Trophoblast cell (in vitro differentiated cells and primary cell): ENCODE data around the gene PBRM1.

Experiments
- DNase-seq, 2 donors: peaks; one replicate each; pipeline ENCODE4 v3.0.0-alpha.2; 2016
- H2AFZ ChIP-seq: 2 replicates; pipeline ENCODE4 v1.6.1; 2013; ENCODE audit warnings: low read length, moderate library complexity, mild to moderate bottlenecking; ENCODE audit not compliant: insufficient read depth, poor library complexity
- H2AK5ac ChIP-seq: 2 replicates; pipeline ENCODE4 v1.6.1; 2013; ENCODE audit warnings: mild to moderate bottlenecking, low read length
- H2BK120ac ChIP-seq: 2 replicates; pipeline ENCODE4 v1.6.1; 2013; ENCODE audit warnings: low read length, mild to moderate bottlenecking, moderate library complexity; ENCODE audit not compliant: insufficient read depth, poor library complexity
- H2BK12ac ChIP-seq: 2 replicates; pipeline ENCODE4 v1.6.1; 2013; ENCODE audit warnings: mild to moderate bottlenecking, low read length, moderate library complexity
- H2BK5ac ChIP-seq: 2 replicates; pipeline ENCODE4 v1.6.1; 2013; ENCODE audit warnings: low read length, low read depth, moderate library complexity, mild to moderate bottlenecking; ENCODE audit not compliant: poor library complexity
- H3K14ac ChIP-seq: 2 replicates; pipeline ENCODE4 v1.6.1; 2013; ENCODE audit warnings: mild to moderate bottlenecking, low read length
- H3K18ac ChIP-seq: 2 replicates; pipeline ENCODE4 v1.6.1; 2013; ENCODE audit warnings: mild to moderate bottlenecking, low read length
- H3K23ac ChIP-seq: 2 replicates; pipeline ENCODE4 v1.6.1; 2013; ENCODE audit warnings: low read length
- H3K27ac ChIP-seq: 2 replicates; pipeline ENCODE4 v1.5.1; 2013; ENCODE audit warnings: low read depth, mild to moderate bottlenecking, inconsistent platforms, low read length, moderate library complexity
- H3K27me3 ChIP-seq: 2 replicates; pipeline ENCODE4 v1.6.1; 2013; ENCODE audit warnings: inconsistent platforms, mild to moderate bottlenecking, low read length, moderate library complexity; ENCODE audit not compliant: insufficient read depth
- H3K36me3 ChIP-seq, 2 experiments: 1 replicate in 1 of 2; 2 replicates in 1 of 2; pipeline ENCODE4 v1.6.1; 2013; ENCODE audit warnings: low read length in 2 of 2, mild to moderate bottlenecking in 2 of 2, moderate library complexity in 1 of 2; ENCODE audit not compliant: insufficient read depth in 2 of 2, control insufficient read depth in 1 of 2
- H3K4ac ChIP-seq: 2 replicates; pipeline ENCODE4 v1.6.1; 2013; ENCODE audit warnings: low read depth, mild to moderate bottlenecking, low read length, moderate library complexity
- H3K4me1 ChIP-seq, 2 experiments: 1 replicate in 1 of 2; 2 replicates in 1 of 2; pipeline ENCODE4 v1.6.1; 2013; ENCODE audit warnings: low read length in 2 of 2, mild to moderate bottlenecking in 2 of 2, moderate library complexity in 1 of 2; ENCODE audit not compliant: insufficient read depth in 2 of 2, control insufficient read depth in 1 of 2
- H3K4me2 ChIP-seq: 2 replicates; pipeline ENCODE4 v1.6.1; 2013; ENCODE audit warnings: inconsistent platforms, mild to moderate bottlenecking, low read length, moderate library complexity
- H3K4me3 ChIP-seq: 2 replicates; pipeline ENCODE4 v1.5.1; 2013; ENCODE audit warnings: mild to moderate bottlenecking, low read depth, low read length, inconsistent platforms
- H3K79me1 ChIP-seq: one replicate; pipeline ENCODE4 v1.6.1; 2013; ENCODE audit warnings: low read length
- H3K79me2 ChIP-seq: 2 replicates; pipeline ENCODE4 v1.6.1; 2013; ENCODE audit warnings: low read length, mild to moderate bottlenecking; ENCODE audit not compliant: control insufficient read depth, insufficient read depth, poor library complexity
- H3K9ac ChIP-seq: 2 replicates; pipeline ENCODE4 v1.6.1; 2013; ENCODE audit warnings: mild to moderate bottlenecking, low read length
- H3K9me3 ChIP-seq: 2 replicates; pipeline ENCODE4 v1.6.1; 2013; ENCODE audit warnings: low read depth, mild to moderate bottlenecking, control low read depth, inconsistent platforms, low read length; ENCODE audit not compliant: insufficient read depth
- H4K12ac ChIP-seq: 2 replicates; pipeline ENCODE4 v1.6.1; 2013; ENCODE audit warnings: low read depth, mild to moderate bottlenecking, low read length, moderate library complexity
- H4K8ac ChIP-seq: 2 replicates; pipeline ENCODE4 v1.6.1; 2013; ENCODE audit warnings: low read depth, mild to moderate bottlenecking, low read length, moderate library complexity
- H4K91ac ChIP-seq: one replicate; pipeline ENCODE4 v1.6.1; 2013; ENCODE audit warnings: low read depth, mild to moderate bottlenecking, low read length, moderate library complexity
- WGBS: extraction: QIAGEN DNeasy Blood & Tissue Kit; methylation state at CpG from one replicate; pipeline ENCODE4 v1.1.7; 2013; ENCODE audit warnings: missing lambda C conversion rate; ENCODE audit not compliant: insufficient read length, insufficient coverage; ENCODE audit errors: extremely low coverage; 5-methylcytosine and 5-hydroxymethylcytosine counted together

Gene PBRM1

GRCh38 chr3:52649461-52650210 is 36.1 kb downstream of the PBRM1 start:
- H3K79me1 ChIP-seq, result no peaks in the 10 kb centered on the region
- no peak overlapping the region for H3K18ac ChIP-seq
- WGBS, result no CpG with 5 or more reads among the region's 5 CpGs

GRCh38 chr3:52645549-52645948 is 40.2 kb downstream of the PBRM1 start:
- H4K8ac ChIP-seq, result no peak overlapping the region
- no peaks in the 10 kb centered on the region for H3K9me3 ChIP-seq
- no CpG with 5 or more reads among the region's 6 CpGs for WGBS
- peaks cover 22 to 28% of the 10 kb centered on the region in 2 experiments for H3K36me3 ChIP-seq
- H3K14ac ChIP-seq, result no peak overlapping the region
- H4K12ac ChIP-seq, result no peak overlapping the region
- H3K27me3 ChIP-seq, result no peaks in the 10 kb centered on the region
- peak; percentile 73 to 85 for DNase-seq
- no peak overlapping the region for H3K27ac ChIP-seq
- no peak overlapping the region for H3K4ac ChIP-seq
- no peak overlapping the region for H3K9ac ChIP-seq
- H3K4me1 ChIP-seq, result no peaks in the 10 kb centered on the region
- no peak overlapping the region for H2AK5ac ChIP-seq
- H3K4me2 ChIP-seq, result no peak overlapping the region
- no peak overlapping the region for H3K4me3 ChIP-seq
- no peak overlapping the region for H2BK120ac ChIP-seq
- H3K18ac ChIP-seq, result no peak overlapping the region
- no peak overlapping the region for H3K23ac ChIP-seq
- H2BK5ac ChIP-seq, result no peak overlapping the region
- H3K79me2 ChIP-seq, result no peaks in the 10 kb centered on the region
- H2BK12ac ChIP-seq, result no peak overlapping the region
- H3K79me1 ChIP-seq, result no peaks in the 10 kb centered on the region
- no peak overlapping the region for H2AFZ ChIP-seq
- H4K91ac ChIP-seq, result no peak overlapping the region

More at GRCh38 chr3:52649461-52650210, 36.1 kb downstream of the PBRM1 start:
- no peak overlapping the region for H3K4ac ChIP-seq
- no peak overlapping the region for H3K23ac ChIP-seq
- H3K9ac ChIP-seq, result no peak overlapping the region
- DNase-seq, result peak; percentile 40 to 82
- no peak overlapping the region for H4K12ac ChIP-seq
- no peaks in the 10 kb centered on the region for H3K4me1 ChIP-seq
- H2AK5ac ChIP-seq, result no peak overlapping the region
- H3K14ac ChIP-seq, result no peak overlapping the region
- H2BK5ac ChIP-seq, result no peak overlapping the region
- H3K36me3 ChIP-seq, result peaks cover 20 to 27% of the 10 kb centered on the region in 2 experiments
- no peaks in the 10 kb centered on the region for H3K79me2 ChIP-seq
- no peak overlapping the region for H3K4me3 ChIP-seq
- H2AFZ ChIP-seq, result no peak overlapping the region
- H4K91ac ChIP-seq, result no peak overlapping the region
- H3K9me3 ChIP-seq, result no peaks in the 10 kb centered on the region
- H3K4me2 ChIP-seq, result no peak overlapping the region
- no peaks in the 10 kb centered on the region for H3K27me3 ChIP-seq
- H2BK12ac ChIP-seq, result no peak overlapping the region
- H3K27ac ChIP-seq, result no peak overlapping the region
- H4K8ac ChIP-seq, result no peak overlapping the region
- no peak overlapping the region for H2BK120ac ChIP-seq

GRCh38 chr3:52636673-52637072 is 49.0 kb downstream of the PBRM1 start:
- H4K8ac ChIP-seq, result no peak overlapping the region
- no peaks in the 10 kb centered on the region for H3K9me3 ChIP-seq
- no CpG with 5 or more reads among the region's 4 CpGs for WGBS
- H3K27me3 ChIP-seq, result no peaks in the 10 kb centered on the region
- H2BK5ac ChIP-seq, result no peak overlapping the region
- H4K91ac ChIP-seq, result no peak overlapping the region
- no peak overlapping the region for H3K4me2 ChIP-seq
- no peaks in the 10 kb centered on the region for H3K79me2 ChIP-seq
- no peak overlapping the region for H3K18ac ChIP-seq
- no peaks in the 10 kb centered on the region for H3K4me1 ChIP-seq
- H2AFZ ChIP-seq, result no peak overlapping the region
- DNase-seq, result no peak
- H3K4me3 ChIP-seq, result no peak overlapping the region
- no peaks in the 10 kb centered on the region for H3K79me1 ChIP-seq
- no peak overlapping the region for H3K23ac ChIP-seq
- no peak overlapping the region for H2AK5ac ChIP-seq
- no peak overlapping the region for H3K27ac ChIP-seq
- no peak overlapping the region for H3K4ac ChIP-seq
- peaks cover 27 to 29% of the 10 kb centered on the region in 2 experiments for H3K36me3 ChIP-seq
- no peak overlapping the region for H2BK120ac ChIP-seq
- no peak overlapping the region for H3K14ac ChIP-seq
- no peak overlapping the region for H4K12ac ChIP-seq
- H3K9ac ChIP-seq, result no peak overlapping the region
- no peak overlapping the region for H2BK12ac ChIP-seq

GRCh38 chr3:52633786-52634185 is 51.9 kb downstream of the PBRM1 start:
- Histone ChIP-seq H3K4me1 (no peaks in the 10 kb centered on the region), H2BK5ac (no peak overlapping the region), H3K23ac (no peak overlapping the region), H3K4me2 (no peak overlapping the region), H2BK12ac (no peak overlapping the region), H3K4me3 (no peak overlapping the region), H3K36me3 (peaks cover 12 to 17% of the 10 kb centered on the region in 2 experiments), H3K27ac (no peak overlapping the region), H3K4ac (no peak overlapping the region), H2AK5ac (no peak overlapping the region), H3K79me2 (no peaks in the 10 kb centered on the region), H3K79me1 (no peaks in the 10 kb centered on the region), H3K27me3 (no peaks in the 10 kb centered on the region), H2BK120ac (no peak overlapping the region), H3K18ac (no peak overlapping the region), H3K14ac (no peak overlapping the region), H3K9me3 (no peaks in the 10 kb centered on the region), H3K9ac (no peak overlapping the region), H2AFZ (no peak overlapping the region), H4K12ac (no peak overlapping the region), H4K8ac (no peak overlapping the region), H4K91ac (no peak overlapping the region)
- no CpG with 5 or more reads among the region's 3 CpGs for WGBS
- no peak for DNase-seq
